HepG2 (cell line): ENCODE results near the gene SCMH1. TPM values are rescaled to one million over a fixed set of nuclear protein-coding genes. Genes with fewer than 3 reads are reported as not detected.

Experiments used
- ATAC-seq: fragments of 200-7000 bp; cut with Tn5 transposase; 3 replicates; pipeline ENCODE4 v1.9.1; 2020; ENCODE audit warnings: mild to moderate bottlenecking, moderate library complexity
- BruUV-seq: library from RNA; stranded (reverse); fragments of 400-500 nt; replicated peaks from 2 replicates; lab custom pipeline; 2021; lab: Mats Ljungman, UMichigan
- CTCF ChIA-PET: fragments of 300-600 bp; formaldehyde crosslinking; extraction: SDS; loops from one replicate; lab custom pipeline; 2021; ENCODE audit warnings: low total read pairs, inconsistent platforms, low intra/inter-chr PET ratio; lab: Yijun Ruan, JAX
- POLR2A ChIA-PET: fragments of 350-600 bp; sonication (Branson Sonifier 250); formaldehyde crosslinking; loops from one replicate; lab custom pipeline; 2020; ENCODE audit warnings: antibody characterized with exemption, inconsistent platforms; lab: Yijun Ruan, JAX
- DNase-seq: peaks from one replicate; pipeline ENCODE4 v3.0.0-alpha.2; 2015; ENCODE audit warnings: low spot score
- FAIRE-seq: peaks from 3 replicates; lab custom pipeline; 2011; peaks lifted over from hg19 to GRCh38; lab: Jason Lieb, UNC
- H2AFZ ChIP-seq: one replicate; pipeline ENCODE4 v1.6.1; 2011; ENCODE audit warnings: low read length, inconsistent platforms
- H3K27ac ChIP-seq: fragments of 300-600 bp; 3 replicates; pipeline ENCODE4 v1.8.0; 2011; ENCODE audit warnings: mixed run types, mild to moderate bottlenecking, mixed read lengths, low read length, inconsistent platforms; ENCODE audit not compliant: insufficient read depth; ENCODE audit errors: extremely low read length
- H3K27me3 ChIP-seq, 2 experiments: fragments of 200-600 bp in 1 of 2; 2 replicates in 1 of 2; 3 replicates in 1 of 2; pipeline versions ENCODE4 v1.6.0 to v1.8.0; 2011; ENCODE audit warnings: low read length in 2 of 2, mild to moderate bottlenecking in 2 of 2, moderate library complexity in 2 of 2, inconsistent platforms in 1 of 2; ENCODE audit not compliant: insufficient read depth in 2 of 2, control insufficient read depth in 1 of 2
- H3K36me3 ChIP-seq, 2 experiments: fragments of 200-600 bp in 1 of 2; replicated peaks in 1 of 2; 2 replicates in 1 of 2; 3 replicates in 1 of 2; pipeline versions ENCODE4 v1.5.1 to v1.8.0; 2011; ENCODE audit warnings: low read length in 2 of 2, inconsistent platforms in 1 of 2; ENCODE audit not compliant: insufficient read depth in 2 of 2, control insufficient read depth in 1 of 2
- H3K4me1 ChIP-seq: 2 replicates; pipeline ENCODE4 v1.5.1; 2012; ENCODE audit warnings: low read length, inconsistent platforms; ENCODE audit not compliant: insufficient read depth
- H3K4me2 ChIP-seq: 2 replicates; pipeline ENCODE4 v1.6.0; 2011; ENCODE audit warnings: low read depth, low read length, inconsistent platforms
- H3K4me3 ChIP-seq, 3 experiments: fragments of 200-600 bp in 1 of 3; sonication (generic), shearing (Covaris generic) in 1 of 3; replicated peaks in 1 of 3; 2 replicates each; pipeline ENCODE4 v1.5.1; 2011 to 2016; ENCODE audit warnings: low read length in 3 of 3, inconsistent platforms in 2 of 3, low read depth in 2 of 3, mild to moderate bottlenecking in 2 of 3, control low read depth in 1 of 3, mixed read lengths in 1 of 3; ENCODE audit not compliant: insufficient read depth in 1 of 3
- H3K79me2 ChIP-seq: one replicate; pipeline ENCODE4 v1.6.1; 2011; ENCODE audit warnings: low read length, inconsistent platforms; ENCODE audit not compliant: insufficient read depth
- H3K9ac ChIP-seq: 2 replicates; pipeline ENCODE4 v1.6.0; 2011; ENCODE audit warnings: mild to moderate bottlenecking, low read depth, low read length, inconsistent platforms; ENCODE audit not compliant: insufficient read depth
- H3K9me3 ChIP-seq: 2 replicates; pipeline ENCODE4 v1.5.1; 2012; ENCODE audit warnings: mild to moderate bottlenecking, low read length
- H4K20me1 ChIP-seq: 2 replicates; pipeline ENCODE4 v1.6.0; 2011; ENCODE audit warnings: inconsistent platforms, mild to moderate bottlenecking, low read length, moderate library complexity; ENCODE audit not compliant: insufficient read depth
- KAT8 ChIP-seq: IDR thresholded peaks from 2 replicates; pipeline ENCODE4 v1.6.1; 2016; ENCODE audit warnings: missing genetic modification reagents, missing compliant biosample characterization
- MIER2 ChIP-seq: IDR thresholded peaks from 2 replicates; pipeline ENCODE4 v1.6.1; 2016; ENCODE audit warnings: missing biosample characterization, missing genetic modification reagents
- SMAD9 ChIP-seq: sonication (generic); formaldehyde crosslinking; IDR thresholded peaks from 2 replicates; pipeline ENCODE4 v1.5.1; 2020; ENCODE audit warnings: mild to moderate bottlenecking, missing genetic modification reagents
- THAP7 ChIP-seq: sonication (generic); formaldehyde crosslinking; IDR thresholded peaks from 2 replicates; pipeline ENCODE4 v1.8.1; 2023; ENCODE audit warnings: mild to moderate bottlenecking, missing genetic modification reagents
- ZBTB26 ChIP-seq: IDR thresholded peaks from 2 replicates; pipeline ENCODE4 v1.6.1; 2016; ENCODE audit warnings: missing compliant biosample characterization, missing genetic modification reagents, borderline replicate concordance
- ZNF180 ChIP-seq: sonication (generic); formaldehyde crosslinking; IDR thresholded peaks from 2 replicates; pipeline ENCODE4 v1.4.0; 2020; ENCODE audit warnings: low read depth, missing genetic modification reagents, borderline replicate concordance
- ZNF235 ChIP-seq: sonication (generic); formaldehyde crosslinking; IDR thresholded peaks from 2 replicates; pipeline ENCODE4 v1.8.1; 2023; ENCODE audit warnings: mild to moderate bottlenecking, missing genetic modification reagents, borderline replicate concordance
- ZNF383 ChIP-seq: sonication (generic); formaldehyde crosslinking; IDR thresholded peaks from 2 replicates; pipeline ENCODE4 v1.4.0; 2020; ENCODE audit warnings: missing genetic modification reagents, mild to moderate bottlenecking, borderline replicate concordance
- ZNF512B ChIP-seq: sonication (generic); formaldehyde crosslinking; IDR thresholded peaks from 2 replicates; pipeline ENCODE4 v1.5.1; 2020; ENCODE audit warnings: missing genetic modification reagents, mild to moderate bottlenecking, borderline replicate concordance
- ZNF672 ChIP-seq: sonication (generic); formaldehyde crosslinking; IDR thresholded peaks from 2 replicates; pipeline ENCODE4 v1.8.1; 2022; ENCODE audit warnings: missing genetic modification reagents
- ZNF780A ChIP-seq: sonication (generic); formaldehyde crosslinking; IDR thresholded peaks from 2 replicates; pipeline ENCODE4 v1.8.0; 2022; ENCODE audit warnings: mild to moderate bottlenecking, missing genetic modification reagents, moderate library complexity
- ZNF784 ChIP-seq: sonication (generic); formaldehyde crosslinking; IDR thresholded peaks from 2 replicates; pipeline ENCODE4 v1.5.1; 2020; ENCODE audit warnings: missing genetic modification reagents, mild to moderate bottlenecking, borderline replicate concordance
- ZSCAN29 ChIP-seq: sonication (generic); formaldehyde crosslinking; conservative IDR thresholded peaks from 2 replicates; pipeline ENCODE4 v1.4.0; 2020; ENCODE audit warnings: mild to moderate bottlenecking, missing genetic modification reagents
- WGBS: methylation state at CpG from one replicate; pipeline ENCODE4 v1.1.6; 2017; ENCODE audit warnings: low lambda C conversion rate; 5-methylcytosine and 5-hydroxymethylcytosine counted together
- in situ Hi-C: cut with HindIII; loops from 2 replicates; pipeline ENCODE4 v1.10.0; 2017; ENCODE audit warnings: low pct_unique_long_range_greater_than_20kb; ENCODE audit not compliant: extremely low pct_ligation_motif_present
- intact Hi-C: fragments of 100-400 bp; cut with micrococcal nuclease; formaldehyde crosslinking; loops from one replicate; pipeline ENCODE4 v1.10.0; 2022; ENCODE audit not compliant: unreplicated experiment
- polyA plus RNA-seq, 8 experiments: library from polyadenylated mRNA; depleted of rRNA in 3 of 8; stranded (reverse) in 7 of 8; unstranded in 1 of 8; fragments of >200 nt; fragmentation: Illumina TruSeq in 4 of 8; extraction: Trizol in 4 of 8; gene quantifications; 2 replicates each; pipeline versions ENCODE4 v1.2.1 to v1.2.3, GENCODE V29; 2011 to 2016; ENCODE audit warnings: low read depth in 4 of 8, missing spikeins in 1 of 8, mixed read lengths in 1 of 8; ENCODE audit not compliant: insufficient read depth in 1 of 8
- total RNA-seq, 5 experiments: library from RNA; depleted of rRNA; stranded (reverse); fragments of >200 nt; fragmentation: Illumina TruSeq; extraction: Trizol; gene quantifications; 2 replicates each; pipeline ENCODE4 v1.2.3, GENCODE V29; 2016; ENCODE audit warnings: low read depth in 1 of 5

Gene SCMH1
- total and polyA plus RNA-seq, 2 of the 13 experiments (the other 11 are each of a cell fraction or from before 2014, with no cell fraction given): 41.8 to 52.6 TPM

- intact Hi-C loops (no loop called here), in situ Hi-C loops (no loop called here)
- POLR2A ChIA-PET: no interaction called here
- H3K4me1 ChIP-seq: no peaks in the 10 kb centered on the region
- no peaks in the 10 kb centered on the region for H3K9me3 ChIP-seq
- H3K27ac ChIP-seq: no peak overlapping the region
- H3K27me3 ChIP-seq: no peaks in the 10 kb centered on the region
- FAIRE-seq: no peak
- no peak overlapping the region for H3K4me2 ChIP-seq
- CTCF ChIA-PET: no interaction called here
- no peak for ATAC-seq
- DNase-seq: no peak
- H3K79me2 ChIP-seq: no peaks in the 10 kb centered on the region
- no peak overlapping the region for H3K4me3 ChIP-seq
- no peaks in the 10 kb centered on the region; a peak in 1 of 5 replicates for H3K36me3 ChIP-seq
- no TSS peak for BruUV-seq
- no peak overlapping the region for H3K9ac ChIP-seq
- no peak for TF ChIP-seq ZSCAN29 (CRISPR knock-in tag)
- TF ChIP-seq KAT8 (CRISPR knock-in tag): no peak
- WGBS: 94% methylated on average over 2 of the region's 2 CpGs
- no peak overlapping the region for H2AFZ ChIP-seq
- no peaks in the 10 kb centered on the region for H4K20me1 ChIP-seq
Observed at GRCh38 chr1:41078616-41079015, 163.5 kb downstream of the SCMH1 start.

- intact Hi-C loops (no loop called here), in situ Hi-C loops (no loop called here)
- DNase-seq: no peak
- POLR2A ChIA-PET: no interaction called here
- WGBS: 98% methylated on average over 3 of the region's 3 CpGs
- no peak overlapping the region for H3K27ac ChIP-seq
- no TSS peak for BruUV-seq
- H3K4me2 ChIP-seq: no peak overlapping the region
- H3K4me3 ChIP-seq: no peak overlapping the region
- H3K27me3 ChIP-seq: no peaks in the 10 kb centered on the region
- no peak for FAIRE-seq
- no peak for ATAC-seq
- CTCF ChIA-PET: no interaction called here
- H4K20me1 ChIP-seq: no peaks in the 10 kb centered on the region
- no peak overlapping the region for H3K9ac ChIP-seq
- no peaks in the 10 kb centered on the region for H3K4me1 ChIP-seq
- no peaks in the 10 kb centered on the region for H3K9me3 ChIP-seq
- H3K36me3 ChIP-seq: peaks cover 1 to 2% of the 10 kb centered on the region in 2 experiments; a peak in 3 of 5 replicates
- H2AFZ ChIP-seq: no peak overlapping the region
- no peaks in the 10 kb centered on the region for H3K79me2 ChIP-seq
- no peak for TF ChIP-seq SMAD9
- no peak for TF ChIP-seq THAP7 (CRISPR knock-in tag)
- no peak for TF ChIP-seq ZNF780A (CRISPR knock-in tag)
- no peak for TF ChIP-seq ZNF512B (CRISPR knock-in tag)
- no peak for TF ChIP-seq ZNF672 (CRISPR knock-in tag)
- no peak for TF ChIP-seq ZBTB26 (CRISPR knock-in tag)
- TF ChIP-seq ZNF180 (CRISPR knock-in tag): no peak
- no peak for TF ChIP-seq MIER2 (CRISPR knock-in tag)
- no peak for TF ChIP-seq ZNF784
- TF ChIP-seq ZNF235 (CRISPR knock-in tag): no peak
- no peak for TF ChIP-seq ZNF383 (CRISPR knock-in tag)
Observed at GRCh38 chr1:41078193-41078592, 163.9 kb downstream of the SCMH1 start.
